A549 (cell line): ENCODE results near the gene GFPT1.

Experiments used
- CBX8 ChIP-seq: fragments of 200-600 bp; sonication (generic); IDR thresholded peaks from 2 replicates; pipeline ENCODE4 v1.6.1; 2016
- CTCF ChIP-seq: fragments of >200 bp; sonication (Bioruptor Twin); formaldehyde crosslinking; IDR thresholded peaks from 3 replicates; pipeline ENCODE4 v1.5.1; 2016
- EP300 ChIP-seq, 2 experiments: fragments of >200 bp; sonication (Bioruptor Twin); formaldehyde crosslinking; IDR thresholded peaks; 2 replicates in 1 of 2; 3 replicates in 1 of 2; pipeline ENCODE4 v1.6.1; 2016 to 2017
- HDAC2 ChIP-seq: fragments of 200-600 bp; sonication (generic); IDR thresholded peaks from 2 replicates; pipeline ENCODE4 v1.6.1; 2016
- HOXA7 ChIP-seq: fragments of 250-450 bp; sonication (Bioruptor Pico); IDR thresholded peaks from 2 replicates; pipeline ENCODE4 v1.5.0; 2020; ENCODE audit warnings: mild to moderate bottlenecking, moderate library complexity
- MAX ChIP-seq: IDR thresholded peaks from 2 replicates; pipeline ENCODE4 v1.6.1; 2012
- NFE2L2 ChIP-seq: fragments of 150-350 bp; conservative IDR thresholded peaks from 2 replicates; pipeline ENCODE4 v1.6.1; 2014; ENCODE audit warnings: low read length
- PHF8 ChIP-seq: fragments of 200-600 bp; sonication (generic); IDR thresholded peaks from 2 replicates; pipeline ENCODE4 v1.6.1; 2016; ENCODE audit warnings: low read depth, mild to moderate bottlenecking, antibody characterized with exemption, moderate library complexity, borderline replicate concordance
- RNF2 ChIP-seq: fragments of 200-600 bp; sonication (generic); IDR thresholded peaks from 2 replicates; pipeline ENCODE4 v1.6.1; 2016; ENCODE audit warnings: low read depth, mild to moderate bottlenecking, antibody characterized with exemption, moderate library complexity, borderline replicate concordance
- ZSCAN20 ChIP-seq: fragments of 250-450 bp; sonication (Bioruptor Pico); IDR thresholded peaks from 2 replicates; pipeline ENCODE4 v1.8.0; 2022; ENCODE audit warnings: mild to moderate bottlenecking, moderate library complexity
- TF ChIP-seq, protein P1 (sequence below): fragments of 250-450 bp; sonication (Bioruptor Pico); IDR thresholded peaks from 2 replicates; pipeline ENCODE4 v1.5.0; 2021; ENCODE audit warnings: mild to moderate bottlenecking, moderate library complexity, borderline replicate concordance
- TF ChIP-seq, protein P2 (sequence below): IDR thresholded peaks from 2 replicates; pipeline ENCODE4 v1.6.1; 2012; ENCODE audit warnings: low read depth, borderline replicate concordance
- TF ChIP-seq, protein P3 (sequence below): fragments of >200 bp; sonication (Bioruptor Twin); formaldehyde crosslinking; IDR thresholded peaks from 2 replicates; pipeline ENCODE4 v1.6.1; 2016
- TF ChIP-seq, protein P4 (sequence below): fragments of 200-600 bp; sonication (generic); IDR thresholded peaks from 2 replicates; pipeline ENCODE4 v1.6.1; 2016; ENCODE audit warnings: antibody characterized with exemption, mild to moderate bottlenecking, moderate library complexity

DNA sequence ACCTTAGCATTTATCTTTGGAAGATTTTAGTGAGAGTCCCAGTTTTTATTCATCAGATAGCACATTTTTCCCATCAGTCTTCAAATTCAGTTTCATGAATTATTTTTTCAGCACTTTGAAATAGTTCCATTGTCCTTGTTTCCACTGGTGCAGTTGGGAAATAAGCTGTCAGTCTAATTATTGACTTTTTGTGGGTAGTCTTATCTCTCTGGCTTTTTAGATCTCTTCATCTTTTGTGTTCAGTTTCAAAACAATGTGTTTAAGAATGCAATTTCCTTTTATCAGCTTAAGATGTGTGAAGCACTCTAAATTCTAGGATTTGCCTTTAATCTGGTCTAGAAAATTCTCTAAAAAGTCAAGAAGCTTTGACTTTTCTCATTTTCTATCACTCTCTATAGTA lies 70.5 kb downstream of the GFPT1 start:
- TF ChIP-seq, protein P1, sequence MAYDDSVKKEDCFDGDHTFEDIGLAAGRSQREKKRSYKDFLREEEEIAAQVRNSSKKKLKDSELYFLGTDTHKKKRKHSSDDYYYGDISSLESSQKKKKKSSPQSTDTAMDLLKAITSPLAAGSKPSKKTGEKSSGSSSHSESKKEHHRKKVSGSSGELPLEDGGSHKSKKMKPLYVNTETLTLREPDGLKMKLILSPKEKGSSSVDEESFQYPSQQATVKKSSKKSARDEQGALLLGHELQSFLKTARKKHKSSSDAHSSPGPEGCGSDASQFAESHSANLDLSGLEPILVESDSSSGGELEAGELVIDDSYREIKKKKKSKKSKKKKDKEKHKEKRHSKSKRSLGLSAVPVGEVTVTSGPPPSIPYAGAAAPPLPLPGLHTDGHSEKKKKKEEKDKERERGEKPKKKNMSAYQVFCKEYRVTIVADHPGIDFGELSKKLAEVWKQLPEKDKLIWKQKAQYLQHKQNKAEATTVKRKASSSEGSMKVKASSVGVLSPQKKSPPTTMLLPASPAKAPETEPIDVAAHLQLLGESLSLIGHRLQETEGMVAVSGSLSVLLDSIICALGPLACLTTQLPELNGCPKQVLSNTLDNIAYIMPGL (CRISPR knock-in tag), result no peak
- TF ChIP-seq, protein P2, sequence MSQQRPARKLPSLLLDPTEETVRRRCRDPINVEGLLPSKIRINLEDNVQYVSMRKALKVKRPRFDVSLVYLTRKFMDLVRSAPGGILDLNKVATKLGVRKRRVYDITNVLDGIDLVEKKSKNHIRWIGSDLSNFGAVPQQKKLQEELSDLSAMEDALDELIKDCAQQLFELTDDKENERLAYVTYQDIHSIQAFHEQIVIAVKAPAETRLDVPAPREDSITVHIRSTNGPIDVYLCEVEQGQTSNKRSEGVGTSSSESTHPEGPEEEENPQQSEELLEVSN, result no peak
- TF ChIP-seq, protein P3, sequence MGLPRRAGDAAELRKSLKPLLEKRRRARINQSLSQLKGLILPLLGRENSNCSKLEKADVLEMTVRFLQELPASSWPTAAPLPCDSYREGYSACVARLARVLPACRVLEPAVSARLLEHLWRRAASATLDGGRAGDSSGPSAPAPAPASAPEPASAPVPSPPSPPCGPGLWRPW, result no peak
- TF ChIP-seq CBX8, result no peak
- TF ChIP-seq HOXA7 (CRISPR knock-in tag), result no peak
- no peak for TF ChIP-seq CTCF
- no peak for TF ChIP-seq EP300 (IDR thresholded peaks at IDR 0.05)
- no peak for TF ChIP-seq PHF8
- no peak for TF ChIP-seq RNF2
- TF ChIP-seq MAX, result no peak
- TF ChIP-seq, protein P4, sequence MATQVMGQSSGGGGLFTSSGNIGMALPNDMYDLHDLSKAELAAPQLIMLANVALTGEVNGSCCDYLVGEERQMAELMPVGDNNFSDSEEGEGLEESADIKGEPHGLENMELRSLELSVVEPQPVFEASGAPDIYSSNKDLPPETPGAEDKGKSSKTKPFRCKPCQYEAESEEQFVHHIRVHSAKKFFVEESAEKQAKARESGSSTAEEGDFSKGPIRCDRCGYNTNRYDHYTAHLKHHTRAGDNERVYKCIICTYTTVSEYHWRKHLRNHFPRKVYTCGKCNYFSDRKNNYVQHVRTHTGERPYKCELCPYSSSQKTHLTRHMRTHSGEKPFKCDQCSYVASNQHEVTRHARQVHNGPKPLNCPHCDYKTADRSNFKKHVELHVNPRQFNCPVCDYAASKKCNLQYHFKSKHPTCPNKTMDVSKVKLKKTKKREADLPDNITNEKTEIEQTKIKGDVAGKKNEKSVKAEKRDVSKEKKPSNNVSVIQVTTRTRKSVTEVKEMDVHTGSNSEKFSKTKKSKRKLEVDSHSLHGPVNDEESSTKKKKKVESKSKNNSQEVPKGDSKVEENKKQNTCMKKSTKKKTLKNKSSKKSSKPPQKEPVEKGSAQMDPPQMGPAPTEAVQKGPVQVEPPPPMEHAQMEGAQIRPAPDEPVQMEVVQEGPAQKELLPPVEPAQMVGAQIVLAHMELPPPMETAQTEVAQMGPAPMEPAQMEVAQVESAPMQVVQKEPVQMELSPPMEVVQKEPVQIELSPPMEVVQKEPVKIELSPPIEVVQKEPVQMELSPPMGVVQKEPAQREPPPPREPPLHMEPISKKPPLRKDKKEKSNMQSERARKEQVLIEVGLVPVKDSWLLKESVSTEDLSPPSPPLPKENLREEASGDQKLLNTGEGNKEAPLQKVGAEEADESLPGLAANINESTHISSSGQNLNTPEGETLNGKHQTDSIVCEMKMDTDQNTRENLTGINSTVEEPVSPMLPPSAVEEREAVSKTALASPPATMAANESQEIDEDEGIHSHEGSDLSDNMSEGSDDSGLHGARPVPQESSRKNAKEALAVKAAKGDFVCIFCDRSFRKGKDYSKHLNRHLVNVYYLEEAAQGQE, result no peak; the same call in 1 of the 2 replicates
- no peak for TF ChIP-seq HDAC2
- no peak for TF ChIP-seq ZSCAN20 (CRISPR knock-in tag)
- no peak for TF ChIP-seq NFE2L2
